DND-41 (cell line): Measurements from ENCODE around the gene SOX6.

Experiments used
- ATAC-seq: fragments of 200-7000 bp; cut with Tn5 transposase; 3 replicates; pipeline ENCODE4 v1.9.1; 2021; ENCODE audit warnings: low read depth; ENCODE audit not compliant: insufficient read depth
- DNase-seq: peaks from one replicate; pipeline ENCODE4 v3.0.0-alpha.2; 2020
- H2AFZ ChIP-seq: 2 replicates; pipeline ENCODE4 v1.6.0; 2012; ENCODE audit warnings: low read depth, low read length
- H3K27ac ChIP-seq: 2 replicates; pipeline ENCODE4 v1.5.1; 2012; ENCODE audit warnings: low read length, inconsistent platforms
- H3K27me3 ChIP-seq: fragments of 200-600 bp; sonication (generic); 2 replicates; pipeline ENCODE4 v1.6.0; 2012; ENCODE audit warnings: low read length, mild to moderate bottlenecking, inconsistent platforms; ENCODE audit not compliant: insufficient read depth, poor library complexity
- H3K36me3 ChIP-seq: 2 replicates; pipeline ENCODE4 v1.5.1; 2012; ENCODE audit warnings: low read length, inconsistent platforms; ENCODE audit not compliant: insufficient read depth
- H3K4me1 ChIP-seq: 2 replicates; pipeline ENCODE4 v1.5.1; 2012; ENCODE audit warnings: mild to moderate bottlenecking, low read length; ENCODE audit not compliant: insufficient read depth
- H3K4me2 ChIP-seq: 2 replicates; pipeline ENCODE4 v1.6.0; 2012; ENCODE audit warnings: mild to moderate bottlenecking, moderate library complexity, low read length, inconsistent platforms; ENCODE audit not compliant: insufficient read depth
- H3K4me3 ChIP-seq, 2 experiments: fragments of 200-600 bp in 1 of 2; shearing (Covaris generic) in 1 of 2; 2 replicates each; pipeline ENCODE4 v1.5.1; 2012 to 2016; ENCODE audit warnings: inconsistent platforms in 2 of 2, low read length in 2 of 2, mild to moderate bottlenecking in 2 of 2, low read depth in 1 of 2, moderate library complexity in 1 of 2
- H3K79me2 ChIP-seq: 2 replicates; pipeline ENCODE4 v1.6.0; 2012; ENCODE audit warnings: low read length, inconsistent platforms; ENCODE audit not compliant: insufficient read depth
- H3K9ac ChIP-seq: 2 replicates; pipeline ENCODE4 v1.6.0; 2012; ENCODE audit warnings: low read depth, mild to moderate bottlenecking, inconsistent platforms, low read length, moderate library complexity
- H3K9me3 ChIP-seq: 2 replicates; pipeline ENCODE4 v1.5.1; 2012; ENCODE audit warnings: low read length, moderate library complexity, mild to moderate bottlenecking, inconsistent platforms; ENCODE audit not compliant: insufficient read depth, severe bottlenecking
- H4K20me1 ChIP-seq: 2 replicates; pipeline ENCODE4 v1.6.0; 2012; ENCODE audit warnings: low read length; ENCODE audit not compliant: insufficient read depth
- EZH2 ChIP-seq: IDR thresholded peaks from 3 replicates; pipeline ENCODE4 v1.6.1; 2012; ENCODE audit warnings: borderline replicate concordance, low read depth, mild to moderate bottlenecking, moderate library complexity, low read length, inconsistent platforms; ENCODE audit not compliant: severe bottlenecking
- TF ChIP-seq, protein P1 (sequence below): IDR thresholded peaks from 2 replicates; pipeline ENCODE4 v1.5.1; 2012; ENCODE audit warnings: borderline replicate concordance, low read length, moderate library complexity, mild to moderate bottlenecking; ENCODE audit not compliant: poor library complexity, severe bottlenecking; ENCODE audit errors: extremely low read depth

The SOX6 gene

DNA sequence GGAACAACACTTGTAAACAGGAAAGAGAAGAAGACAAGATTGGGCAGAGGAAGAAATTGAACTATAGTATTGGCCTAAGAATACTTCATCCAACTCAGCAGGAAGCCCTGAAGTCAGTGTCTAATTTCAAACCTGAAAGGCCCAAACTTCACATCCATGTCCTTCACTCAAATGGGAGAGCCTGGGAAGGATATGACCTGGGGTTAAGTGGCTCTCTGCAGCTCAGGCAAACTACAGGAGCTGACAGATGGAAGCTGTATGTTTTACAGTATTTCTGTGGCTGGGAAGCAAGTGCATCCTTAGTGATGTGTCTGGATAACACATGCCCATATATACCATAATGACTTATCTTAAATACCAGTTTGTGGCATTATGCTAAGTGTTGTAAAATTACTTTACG, 196.2 kb downstream of the SOX6 start:
- Histone ChIP-seq H3K9me3 (no peaks in the 10 kb centered on the region), H3K4me3 (no peak overlapping the region), H3K9ac (no peak overlapping the region), H3K36me3 (no peaks in the 10 kb centered on the region), H3K27me3 (peaks cover 6% of the 10 kb centered on the region), H3K4me1 (no peaks in the 10 kb centered on the region), H2AFZ (no peak overlapping the region), H3K4me2 (no peak overlapping the region), H3K79me2 (no peaks in the 10 kb centered on the region), H4K20me1 (no peaks in the 10 kb centered on the region), H3K27ac (no peak overlapping the region)
- TF ChIP-seq EZH2 = no peak
- TF ChIP-seq, protein P1, sequence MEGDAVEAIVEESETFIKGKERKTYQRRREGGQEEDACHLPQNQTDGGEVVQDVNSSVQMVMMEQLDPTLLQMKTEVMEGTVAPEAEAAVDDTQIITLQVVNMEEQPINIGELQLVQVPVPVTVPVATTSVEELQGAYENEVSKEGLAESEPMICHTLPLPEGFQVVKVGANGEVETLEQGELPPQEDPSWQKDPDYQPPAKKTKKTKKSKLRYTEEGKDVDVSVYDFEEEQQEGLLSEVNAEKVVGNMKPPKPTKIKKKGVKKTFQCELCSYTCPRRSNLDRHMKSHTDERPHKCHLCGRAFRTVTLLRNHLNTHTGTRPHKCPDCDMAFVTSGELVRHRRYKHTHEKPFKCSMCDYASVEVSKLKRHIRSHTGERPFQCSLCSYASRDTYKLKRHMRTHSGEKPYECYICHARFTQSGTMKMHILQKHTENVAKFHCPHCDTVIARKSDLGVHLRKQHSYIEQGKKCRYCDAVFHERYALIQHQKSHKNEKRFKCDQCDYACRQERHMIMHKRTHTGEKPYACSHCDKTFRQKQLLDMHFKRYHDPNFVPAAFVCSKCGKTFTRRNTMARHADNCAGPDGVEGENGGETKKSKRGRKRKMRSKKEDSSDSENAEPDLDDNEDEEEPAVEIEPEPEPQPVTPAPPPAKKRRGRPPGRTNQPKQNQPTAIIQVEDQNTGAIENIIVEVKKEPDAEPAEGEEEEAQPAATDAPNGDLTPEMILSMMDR = no peak
- no peak for ATAC-seq
- no peak for DNase-seq

DNA sequence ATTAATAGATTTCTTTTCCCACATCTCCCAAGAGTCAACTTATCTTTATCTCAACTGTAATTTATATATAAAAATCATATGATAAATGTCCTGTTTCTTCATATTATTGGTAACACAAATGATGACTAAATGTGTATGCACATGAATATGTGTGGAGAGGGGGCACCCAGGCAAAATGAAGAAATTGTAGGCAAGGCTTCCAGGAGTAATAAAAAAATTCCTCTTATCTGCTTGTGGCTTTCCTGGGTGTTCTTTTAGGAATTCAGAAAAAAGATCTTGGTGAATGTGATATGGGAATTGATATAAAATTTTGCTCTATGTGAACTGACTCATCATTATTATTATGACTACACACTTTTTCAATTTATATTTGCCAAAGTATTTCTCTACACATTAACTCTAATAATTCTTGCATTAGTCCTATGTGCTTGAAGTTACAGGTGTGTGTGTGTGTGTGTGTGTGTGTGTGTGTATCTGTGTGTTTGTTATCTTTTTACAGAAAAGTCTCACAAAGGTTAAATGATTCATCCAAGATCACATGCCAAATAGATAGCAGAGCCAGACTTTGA, 197.8 kb downstream of the SOX6 start:
- ATAC-seq (no peak), DNase-seq (no peak)
- H3K9me3 ChIP-seq = no peaks in the 10 kb centered on the region
- no peak overlapping the region for H3K9ac ChIP-seq
- no peaks in the 10 kb centered on the region for H3K4me1 ChIP-seq
- no peaks in the 10 kb centered on the region for H3K36me3 ChIP-seq
- H2AFZ ChIP-seq = no peak overlapping the region
- H4K20me1 ChIP-seq = no peaks in the 10 kb centered on the region
- H3K4me2 ChIP-seq = no peak overlapping the region
- H3K27me3 ChIP-seq = peaks cover 9% of the 10 kb centered on the region
- H3K79me2 ChIP-seq = no peaks in the 10 kb centered on the region
- H3K27ac ChIP-seq = no peak overlapping the region
- TF ChIP-seq, protein P1 = no peak
- no peak for TF ChIP-seq EZH2
- no peak overlapping the region for H3K4me3 ChIP-seq

DNA sequence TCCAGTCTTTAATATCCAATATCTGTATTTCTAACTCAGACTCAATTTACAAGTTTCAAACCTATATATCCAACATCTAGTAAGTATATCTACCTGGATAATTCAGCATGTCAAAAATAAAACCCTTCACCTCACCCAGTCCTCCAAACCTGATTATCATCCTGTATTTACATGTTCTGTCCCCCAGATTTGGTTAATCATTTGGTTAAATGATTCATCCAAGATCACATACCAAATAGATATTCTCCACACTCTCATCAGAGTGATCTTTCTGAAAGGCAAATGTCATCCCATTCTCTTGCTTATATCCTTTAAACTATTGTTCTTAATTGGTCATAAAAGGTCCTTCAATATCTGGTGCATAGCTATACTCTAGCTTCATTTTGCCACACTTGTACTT, 199.0 kb downstream of the SOX6 start:
- H3K9me3 ChIP-seq = no peaks in the 10 kb centered on the region
- no peak for TF ChIP-seq EZH2
- TF ChIP-seq, protein P1 = no peak
- H3K4me3 ChIP-seq = no peak overlapping the region
- H3K9ac ChIP-seq = no peak overlapping the region
- H3K36me3 ChIP-seq = no peaks in the 10 kb centered on the region
- no peak overlapping the region for H3K4me2 ChIP-seq
- no peaks in the 10 kb centered on the region for H4K20me1 ChIP-seq
- DNase-seq = no peak
- no peaks in the 10 kb centered on the region for H3K4me1 ChIP-seq
- no peak overlapping the region for H2AFZ ChIP-seq
- H3K79me2 ChIP-seq = no peaks in the 10 kb centered on the region
- peaks cover 9% of the 10 kb centered on the region for H3K27me3 ChIP-seq
- ATAC-seq = no peak
- no peak overlapping the region for H3K27ac ChIP-seq

DNA sequence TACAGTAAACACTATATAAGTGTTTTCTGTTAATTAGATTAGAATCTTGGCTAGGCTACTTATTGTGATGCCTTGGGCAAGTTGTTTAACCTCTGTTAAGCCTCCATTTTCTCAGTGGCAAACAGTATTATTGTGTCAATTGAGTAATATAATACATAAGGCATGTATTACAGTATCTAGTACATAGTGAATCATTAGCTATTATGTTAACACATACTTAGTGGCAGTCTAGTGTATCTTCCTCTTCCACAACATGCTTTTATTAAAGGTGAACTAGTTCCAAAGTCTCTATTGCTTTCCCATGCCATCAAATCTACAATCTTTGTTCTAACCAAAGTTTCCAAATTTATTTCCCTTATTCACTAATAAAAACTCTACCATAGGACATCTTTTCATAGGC, 200.9 kb downstream of the SOX6 start:
- ATAC-seq (no peak), DNase-seq (no peak)
- no peaks in the 10 kb centered on the region for H3K36me3 ChIP-seq
- H3K79me2 ChIP-seq = no peaks in the 10 kb centered on the region
- H3K4me1 ChIP-seq = no peaks in the 10 kb centered on the region
- H3K4me3 ChIP-seq = no peak overlapping the region
- H2AFZ ChIP-seq = no peak overlapping the region
- no peaks in the 10 kb centered on the region for H4K20me1 ChIP-seq
- H3K9me3 ChIP-seq = no peaks in the 10 kb centered on the region
- H3K27ac ChIP-seq = no peak overlapping the region
- TF ChIP-seq, protein P1 = no peak
- no peak for TF ChIP-seq EZH2
- no peak overlapping the region for H3K4me2 ChIP-seq
- H3K9ac ChIP-seq = no peak overlapping the region
- peaks cover 7% of the 10 kb centered on the region for H3K27me3 ChIP-seq
